Neural cell (in vitro differentiated cells): ENCODE results near the gene RIPPLY2. TPM values are rescaled to one million over a fixed set of nuclear protein-coding genes. Genes with fewer than 3 reads are reported as not detected.

Source experiments
- H2AFZ ChIP-seq: fragments of 200-600, 300-800 bp; sonication (generic), shearing (Covaris generic); 2 replicates; pipeline ENCODE4 v1.6.0; 2014; ENCODE audit warnings: low read depth, mild to moderate bottlenecking, antibody characterized with exemption, low read length, moderate library complexity
- H3F3A ChIP-seq: fragments of 200-600 bp; shearing (Covaris generic); 2 replicates; pipeline ENCODE4 v1.6.1; 2016; ENCODE audit warnings: mild to moderate bottlenecking, moderate library complexity, mixed read lengths, antibody characterized with exemption, low read length; ENCODE audit not compliant: insufficient read depth, poor library complexity, severe bottlenecking
- H3K27ac ChIP-seq: fragments of 200-600, 300-800 bp; sonication (generic), shearing (Covaris generic); 2 replicates; pipeline ENCODE4 v1.5.1; 2014; ENCODE audit warnings: mild to moderate bottlenecking, low read length, moderate library complexity
- H3K27me3 ChIP-seq: fragments of 300-800, 200-600 bp; sonication (generic), shearing (Covaris generic); 2 replicates; pipeline ENCODE4 v1.6.0; 2014; ENCODE audit warnings: mild to moderate bottlenecking, low read depth, low read length, moderate library complexity; ENCODE audit not compliant: insufficient read depth
- H3K36me3 ChIP-seq: fragments of 300-800, 200-600 bp; sonication (generic), shearing (Covaris generic); 2 replicates; pipeline ENCODE4 v1.5.1; 2014; ENCODE audit warnings: mild to moderate bottlenecking, antibody characterized with exemption, low read length, moderate library complexity; ENCODE audit not compliant: insufficient read depth
- H3K4me2 ChIP-seq: fragments of 300-800, 200-600 bp; sonication (generic), shearing (Covaris generic); 2 replicates; pipeline ENCODE4 v1.6.0; 2014; ENCODE audit warnings: mild to moderate bottlenecking, low read length
- H3K4me3 ChIP-seq: fragments of 300-800, 200-600 bp; sonication (generic), shearing (Covaris generic); 2 replicates; pipeline ENCODE4 v1.5.1; 2014; ENCODE audit warnings: mild to moderate bottlenecking, low read length, moderate library complexity
- H3K79me2 ChIP-seq: fragments of 200-600 bp; shearing (Covaris generic); replicated peaks from 2 replicates; pipeline ENCODE4 v1.6.0; 2014; ENCODE audit warnings: mild to moderate bottlenecking, low read length, moderate library complexity; ENCODE audit not compliant: insufficient read depth
- H3K9ac ChIP-seq: fragments of 300-800, 200-600 bp; sonication (generic), shearing (Covaris generic); 2 replicates; pipeline ENCODE4 v1.6.1; 2016; ENCODE audit warnings: mild to moderate bottlenecking, low read length, mixed read lengths
- H3K9me2 ChIP-seq: fragments of 200-600 bp; shearing (Covaris generic); 2 replicates; pipeline ENCODE4 v1.6.1; 2016; ENCODE audit warnings: mild to moderate bottlenecking, low read length, mixed read lengths; ENCODE audit not compliant: insufficient read depth
- H3K9me3 ChIP-seq: fragments of 200-600, 300-800 bp; sonication (generic), shearing (Covaris generic); 2 replicates; pipeline ENCODE4 v1.6.1; 2016; ENCODE audit warnings: mild to moderate bottlenecking, mixed run types, low read length, moderate library complexity, mixed read lengths
- H4K20me1 ChIP-seq: fragments of 200-600 bp; shearing (Covaris generic); 2 replicates; pipeline ENCODE4 v1.6.1; 2016; ENCODE audit warnings: mild to moderate bottlenecking, mixed run types; ENCODE audit not compliant: insufficient read depth
- CTCF ChIP-seq: fragments of 450-650 bp; IDR thresholded peaks from 2 replicates; pipeline ENCODE4 v1.5.1; 2014; ENCODE audit warnings: antibody characterized with exemption, mild to moderate bottlenecking, moderate library complexity; ENCODE audit not compliant: poor library complexity, severe bottlenecking
- EP300 ChIP-seq: fragments of 450-650 bp; conservative IDR thresholded peaks from 2 replicates; pipeline ENCODE4 v1.6.1; 2014; ENCODE audit warnings: antibody characterized with exemption, mild to moderate bottlenecking, moderate library complexity; ENCODE audit not compliant: poor library complexity, severe bottlenecking
- EZH2 ChIP-seq: fragments of 200-600, 300-800 bp; shearing (Covaris generic), sonication (generic); IDR thresholded peaks from 2 replicates; pipeline ENCODE4 v1.6.1; 2014; ENCODE audit warnings: antibody characterized with exemption, low read length, borderline replicate concordance, mild to moderate bottlenecking; ENCODE audit not compliant: insufficient read depth, poor library complexity, severe bottlenecking
- MXI1 ChIP-seq: fragments of 450-650 bp; conservative IDR thresholded peaks from 2 replicates; pipeline ENCODE4 v1.6.1; 2014; ENCODE audit warnings: antibody characterized with exemption, mild to moderate bottlenecking; ENCODE audit not compliant: poor library complexity, severe bottlenecking
- POLR2AphosphoS5 ChIP-seq: IDR thresholded peaks from 2 replicates; pipeline ENCODE4 v1.6.1; 2012
- RAD21 ChIP-seq: fragments of 450-650 bp; conservative IDR thresholded peaks from 2 replicates; pipeline ENCODE4 v1.6.1; 2014; ENCODE audit warnings: antibody characterized with exemption, mild to moderate bottlenecking, moderate library complexity
- REST ChIP-seq: IDR thresholded peaks from 2 replicates; pipeline ENCODE4 v1.6.1; 2012; ENCODE audit warnings: borderline replicate concordance
- SMC3 ChIP-seq: fragments of 450-650 bp; conservative IDR thresholded peaks from 2 replicates; pipeline ENCODE4 v1.6.1; 2014; ENCODE audit warnings: antibody characterized with exemption, mild to moderate bottlenecking, moderate library complexity; ENCODE audit not compliant: poor library complexity
- TAF1 ChIP-seq: IDR thresholded peaks from 2 replicates; pipeline ENCODE4 v1.6.1; 2012; ENCODE audit warnings: low read depth
- polyA plus RNA-seq: library from polyadenylated mRNA; depleted of rRNA; stranded (reverse); fragments of >200 nt; gene quantifications from 2 replicates; pipeline ENCODE4 v1.2.3, GENCODE V29; 2014

RIPPLY2 gene
- polyA plus RNA-seq, 1 donor from 2014 or later = 3.5 TPM

- Histone ChIP-seq H3K4me2 (no peak overlapping the region), H3K9me3 (no peaks in the 10 kb centered on the region), H3K9ac (no peak overlapping the region), H4K20me1 (no peaks in the 10 kb centered on the region), H3K27me3 (no peaks in the 10 kb centered on the region), H3K79me2 (no peaks in the 10 kb centered on the region), H3K36me3 (no peaks in the 10 kb centered on the region), H3K4me3 (no peak overlapping the region), H3F3A (no peaks in the 10 kb centered on the region), H2AFZ (no peak overlapping the region), H3K27ac (no peak overlapping the region), H3K9me2 (no peaks in the 10 kb centered on the region)
- TF ChIP-seq POLR2AphosphoS5 = no peak
- TF ChIP-seq MXI1 = no peak
- TF ChIP-seq RAD21 = no peak
- no peak for TF ChIP-seq EZH2
- TF ChIP-seq EP300 = no peak
- no peak for TF ChIP-seq SMC3
- no peak for TF ChIP-seq TAF1
- TF ChIP-seq REST = no peak
These were observed 40.6 kb upstream of the RIPPLY2 start for GRCh38 chr6:83812595-83812994.

GRCh38 chr6:83815631-83816272, 37.4 kb upstream of the RIPPLY2 start:
- no peaks in the 10 kb centered on the region for H3K9me3 ChIP-seq
- no peak overlapping the region for H3K4me2 ChIP-seq
- no peaks in the 10 kb centered on the region for H4K20me1 ChIP-seq
- no peak overlapping the region for H3K27ac ChIP-seq
- no peak overlapping the region for H3K9ac ChIP-seq
- no peak for TF ChIP-seq SMC3
- no peak for TF ChIP-seq RAD21
- TF ChIP-seq TAF1 = no peak
- TF ChIP-seq EZH2 = no peak
- TF ChIP-seq CTCF = no peak
- no peak for TF ChIP-seq POLR2AphosphoS5
- TF ChIP-seq REST = no peak
- no peak for TF ChIP-seq MXI1
- no peak for TF ChIP-seq EP300
- no peak overlapping the region for H3K4me3 ChIP-seq
- no peaks in the 10 kb centered on the region for H3K79me2 ChIP-seq
- H3F3A ChIP-seq = no peaks in the 10 kb centered on the region
- H3K9me2 ChIP-seq = no peaks in the 10 kb centered on the region
- H3K27me3 ChIP-seq = no peaks in the 10 kb centered on the region
- no peak overlapping the region for H2AFZ ChIP-seq
- no peaks in the 10 kb centered on the region for H3K36me3 ChIP-seq
